Activated naive CD4-positive, alpha-beta T cell treated with anti-CD3 and anti-CD28 coated beads, Interleukin-2, amount 10 ng/mL, durations not matched to agents 7 days and 5 days (primary cell): ENCODE results near the gene HIVEP1.
"Not testable (repeated sequence)": the region's sequence is repeated elsewhere in the genome, so short reads cannot be mapped to it uniquely, and the experiment has no call there.

Experiments
- CTCF ChIA-PET: fragments of 350-600 bp; sonication (Branson Sonifier 250); formaldehyde crosslinking; loops from one replicate; lab custom pipeline; 2021; ENCODE audit warnings: antibody characterized with exemption; lab: Charles Lee
- DNase-seq: peaks from one replicate; pipeline ENCODE4 v3.0.0-alpha.2; 2020
- H3K27ac Mint-ChIP-seq: one replicate; pipeline ENCODE4 v1.8.0; 2021; ENCODE audit warnings: mild to moderate bottlenecking, moderate library complexity, mixed read lengths
- H3K27me3 Mint-ChIP-seq: one replicate; pipeline ENCODE4 v1.8.0; 2021; ENCODE audit warnings: mild to moderate bottlenecking, mixed read lengths
- H3K36me3 Mint-ChIP-seq: one replicate; pipeline ENCODE4 v1.8.0; 2021; ENCODE audit warnings: mixed read lengths
- H3K4me1 Mint-ChIP-seq: one replicate; pipeline ENCODE4 v1.8.0; 2021; ENCODE audit warnings: mixed read lengths
- H3K4me3 Mint-ChIP-seq: one replicate; pipeline ENCODE4 v1.8.0; 2021; ENCODE audit warnings: mild to moderate bottlenecking, moderate library complexity, mixed read lengths
- H3K9me3 Mint-ChIP-seq: one replicate; pipeline ENCODE4 v1.8.0; 2021; ENCODE audit warnings: mixed read lengths

Gene HIVEP1

DNA sequence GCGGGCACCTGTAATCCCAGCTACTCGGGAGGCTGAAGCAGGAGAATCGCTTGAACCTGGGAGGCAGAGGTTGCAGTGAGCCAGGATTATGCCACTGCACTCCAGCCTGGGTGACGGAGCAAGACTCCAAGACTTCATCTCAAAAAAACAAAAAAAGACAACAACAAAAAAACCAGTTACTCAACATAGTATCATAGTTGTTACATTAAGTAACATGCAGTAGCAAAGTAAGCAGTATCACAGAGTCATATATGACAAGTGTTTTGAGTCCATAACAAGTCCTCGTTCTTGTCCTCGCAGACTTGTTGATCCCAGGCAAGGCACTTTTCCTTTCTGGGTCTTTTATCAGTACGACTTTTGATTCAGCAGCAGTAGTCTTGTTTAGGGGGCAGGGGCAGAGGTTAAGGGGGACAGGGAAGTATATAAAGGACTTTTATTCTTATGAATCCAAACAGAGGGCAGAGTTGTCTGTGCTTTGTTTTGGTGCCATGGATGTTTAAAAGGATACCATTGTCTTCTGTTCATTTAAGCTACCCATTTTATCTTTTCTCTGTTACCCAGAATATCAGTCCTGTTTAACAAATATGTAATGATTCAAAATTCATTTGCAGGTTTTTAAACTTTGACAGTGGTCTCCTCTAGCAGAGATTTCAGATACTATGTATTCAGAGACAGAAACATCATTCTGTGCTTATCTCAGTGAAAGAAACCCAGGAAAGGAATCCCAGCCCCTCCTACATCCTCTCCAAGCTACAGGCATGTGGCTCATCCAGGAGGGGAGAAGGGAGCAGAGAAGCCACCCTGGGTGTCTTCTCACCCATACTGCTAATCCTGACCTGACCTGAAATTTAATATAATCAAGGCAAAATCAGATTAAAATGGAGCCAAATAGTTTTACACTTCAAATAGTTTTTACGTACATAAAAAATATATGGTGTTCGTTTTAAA lies 140.2 kb downstream of the HIVEP1 start:
- Mint-ChIP-seq H3K4me1 (peaks cover 17% of the 10 kb centered on the region), H3K9me3 (no peaks in the 10 kb centered on the region), H3K4me3 (no peak overlapping the region), H3K27ac (no peak overlapping the region), H3K36me3 (peaks cover 2% of the 10 kb centered on the region), H3K27me3 (no peaks in the 10 kb centered on the region)
- no peak for DNase-seq
- CTCF ChIA-PET: interaction anchor here (0.9 to 1.6 kb wide), 2 partner anchors 138 to 451 kb away, joined by 3 read pairs; partner anchors contain the start of gene EDN1

DNA sequence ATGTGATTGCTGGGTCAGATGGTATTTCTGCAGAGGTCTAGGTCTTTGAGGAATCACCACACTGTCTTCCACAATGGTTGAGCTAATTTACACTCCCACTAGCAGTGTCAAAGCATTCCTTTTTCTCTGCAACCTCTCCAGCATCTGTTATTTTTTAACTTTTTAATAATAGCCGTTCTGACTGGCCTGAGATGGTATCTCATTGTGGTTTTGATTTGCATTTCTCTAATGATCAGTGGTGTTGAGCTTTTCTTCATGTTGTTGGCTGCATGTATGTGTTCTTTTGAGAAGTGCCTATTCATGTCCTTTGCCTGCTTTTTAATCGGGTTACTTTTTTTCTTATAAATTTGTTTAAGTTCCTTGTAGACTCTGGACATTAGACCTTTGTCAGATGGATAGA lies 143.7 kb downstream of the HIVEP1 start:
- H3K27ac Mint-ChIP-seq, H3K9me3 Mint-ChIP-seq, DNase-seq, H3K36me3 Mint-ChIP-seq, CTCF ChIA-PET, H3K27me3 Mint-ChIP-seq, H3K4me3 Mint-ChIP-seq: not testable (repeated sequence)
- peaks cover 12% of the 10 kb centered on the region for H3K4me1 Mint-ChIP-seq

DNA sequence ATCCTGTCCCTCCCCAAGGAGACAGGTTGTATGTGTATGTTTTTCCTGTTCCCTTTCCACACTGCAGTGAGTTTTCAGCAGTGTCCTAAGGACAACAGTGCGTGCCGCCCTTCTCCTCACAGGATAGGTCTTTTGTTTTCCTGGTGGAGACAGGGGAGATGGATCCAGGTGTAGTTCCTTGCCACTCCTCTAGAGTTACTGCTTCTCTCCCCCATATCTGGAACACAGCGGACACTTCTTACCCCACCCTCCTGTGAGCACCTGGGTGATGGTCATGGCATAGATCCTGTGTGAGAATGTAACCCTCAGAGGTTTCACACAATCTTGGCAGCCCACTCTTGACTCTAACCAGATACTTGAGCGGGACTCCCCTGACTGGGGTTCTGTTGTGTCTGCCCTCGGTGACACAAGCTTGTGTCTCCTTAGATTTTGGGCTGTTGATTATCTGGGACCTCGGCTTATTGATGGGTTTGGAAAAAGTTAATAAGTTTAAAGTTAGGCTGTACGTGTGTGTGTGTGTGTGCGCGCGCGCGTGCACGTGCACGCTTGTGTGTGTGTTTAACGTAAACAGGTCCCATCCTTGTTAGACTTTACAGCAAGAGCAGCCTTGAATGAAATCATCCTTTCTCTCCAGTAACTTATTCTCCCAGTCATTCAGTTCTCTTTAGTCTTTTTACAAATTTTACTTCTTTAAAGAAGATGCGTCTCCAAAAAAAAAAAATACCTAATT lies 146.7 kb downstream of the HIVEP1 start:
- CTCF ChIA-PET: interaction anchor here (1.6 kb wide), 1 partner anchor 74 kb away, joined by 3 read pairs; no protein-coding TSS in a partner anchor
- no peak overlapping the region for H3K4me3 Mint-ChIP-seq
- peaks cover 12% of the 10 kb centered on the region for H3K36me3 Mint-ChIP-seq
- peaks cover 32% of the 10 kb centered on the region for H3K4me1 Mint-ChIP-seq
- no peaks in the 10 kb centered on the region for H3K27me3 Mint-ChIP-seq
- H3K27ac Mint-ChIP-seq: no peak overlapping the region
- DNase-seq: no peak
- no peaks in the 10 kb centered on the region for H3K9me3 Mint-ChIP-seq

DNA sequence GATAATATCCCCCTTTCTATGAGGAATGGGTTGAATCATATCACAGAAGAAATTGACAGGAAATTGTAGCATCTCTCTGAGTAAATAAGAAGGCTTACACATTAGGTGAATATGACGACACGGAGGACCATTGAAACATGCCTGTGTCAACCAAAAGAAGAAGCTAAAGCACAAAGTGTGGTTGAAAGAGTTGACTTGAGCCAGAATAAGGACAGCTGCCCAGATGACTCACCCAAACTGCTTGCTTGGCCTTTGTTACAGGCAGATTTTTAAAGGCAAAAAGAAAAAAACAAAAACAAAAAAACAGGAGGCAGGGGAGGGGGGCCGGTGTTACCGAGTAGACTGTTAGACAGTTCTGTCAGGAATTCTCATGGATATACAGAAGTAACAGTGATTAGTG lies 148.2 kb downstream of the HIVEP1 start:
- no peaks in the 10 kb centered on the region for H3K9me3 Mint-ChIP-seq
- H3K36me3 Mint-ChIP-seq: peaks cover 15% of the 10 kb centered on the region
- H3K4me3 Mint-ChIP-seq: no peak overlapping the region
- no peak overlapping the region for H3K27ac Mint-ChIP-seq
- no peaks in the 10 kb centered on the region for H3K27me3 Mint-ChIP-seq
- peaks cover 37% of the 10 kb centered on the region for H3K4me1 Mint-ChIP-seq
- no peak for DNase-seq
- CTCF ChIA-PET: interaction anchor here (0.7 to 1.6 kb wide), 2 partner anchors 73 to 90 kb away, joined by 3 read pairs; no protein-coding TSS in a partner anchor

DNA sequence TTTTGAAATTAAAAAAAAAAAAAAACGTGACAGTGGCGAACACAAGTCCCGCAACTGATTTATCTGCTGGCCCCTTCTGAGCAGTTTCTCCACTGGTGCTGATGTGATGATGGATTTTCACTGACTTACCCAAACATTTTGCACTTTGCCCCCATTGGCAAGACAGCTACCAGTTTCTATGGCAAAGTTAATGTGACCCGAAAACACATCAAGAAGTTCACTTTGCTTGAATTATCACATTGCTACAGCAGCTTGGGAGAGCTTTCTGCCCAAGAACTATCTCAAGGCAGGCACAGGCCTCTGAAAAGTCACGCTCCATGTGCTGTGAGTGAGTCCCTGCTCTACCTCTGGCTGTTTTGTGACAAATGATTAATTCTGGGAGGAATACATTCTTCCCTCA lies 150.1 kb downstream of the HIVEP1 start:
- CTCF ChIA-PET: interaction anchor here (0.7 kb wide), 1 partner anchor 80 kb away, joined by 3 read pairs; no protein-coding TSS in a partner anchor

DNA sequence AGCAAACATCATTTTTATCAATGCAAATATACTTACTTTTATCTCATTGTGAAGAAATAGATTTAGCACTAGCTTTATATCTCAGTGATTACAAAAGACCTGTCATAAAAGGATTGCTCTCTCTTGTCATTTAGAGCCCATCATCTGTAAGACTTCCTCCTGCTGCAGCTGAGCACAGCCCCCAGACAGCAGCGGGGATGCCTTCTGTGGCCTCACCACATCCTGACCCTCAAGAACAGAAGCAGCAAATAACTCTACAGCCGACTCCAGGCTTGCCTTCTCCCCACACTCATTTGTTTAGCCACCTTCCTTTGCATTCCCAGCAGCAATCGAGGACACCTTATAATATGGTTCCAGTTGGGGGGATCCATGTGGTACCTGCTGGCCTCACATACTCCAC lies 151.0 kb downstream of the HIVEP1 start:
- Mint-ChIP-seq H3K4me3 (no peak overlapping the region), H3K4me1 (peaks cover 27% of the 10 kb centered on the region), H3K27me3 (no peaks in the 10 kb centered on the region), H3K27ac (peak overlapping the region; percentile 46), H3K9me3 (no peaks in the 10 kb centered on the region), H3K36me3 (peaks cover 14% of the 10 kb centered on the region)
- DNase-seq: peak; percentile 75
- CTCF ChIA-PET: interaction anchor here (1.1 to 1.2 kb wide), 2 partner anchors 8 to 70 kb away, joined by 3 read pairs; no protein-coding TSS in a partner anchor

More for the DNA sequence above, 150.1 kb downstream of the HIVEP1 start:
- H3K27ac Mint-ChIP-seq: no peak overlapping the region
- H3K4me3 Mint-ChIP-seq: no peak overlapping the region
- H3K4me1 Mint-ChIP-seq: peaks cover 34% of the 10 kb centered on the region
- H3K36me3 Mint-ChIP-seq: peaks cover 14% of the 10 kb centered on the region
- DNase-seq: no peak
- H3K27me3 Mint-ChIP-seq: no peaks in the 10 kb centered on the region
- no peaks in the 10 kb centered on the region for H3K9me3 Mint-ChIP-seq

DNA sequence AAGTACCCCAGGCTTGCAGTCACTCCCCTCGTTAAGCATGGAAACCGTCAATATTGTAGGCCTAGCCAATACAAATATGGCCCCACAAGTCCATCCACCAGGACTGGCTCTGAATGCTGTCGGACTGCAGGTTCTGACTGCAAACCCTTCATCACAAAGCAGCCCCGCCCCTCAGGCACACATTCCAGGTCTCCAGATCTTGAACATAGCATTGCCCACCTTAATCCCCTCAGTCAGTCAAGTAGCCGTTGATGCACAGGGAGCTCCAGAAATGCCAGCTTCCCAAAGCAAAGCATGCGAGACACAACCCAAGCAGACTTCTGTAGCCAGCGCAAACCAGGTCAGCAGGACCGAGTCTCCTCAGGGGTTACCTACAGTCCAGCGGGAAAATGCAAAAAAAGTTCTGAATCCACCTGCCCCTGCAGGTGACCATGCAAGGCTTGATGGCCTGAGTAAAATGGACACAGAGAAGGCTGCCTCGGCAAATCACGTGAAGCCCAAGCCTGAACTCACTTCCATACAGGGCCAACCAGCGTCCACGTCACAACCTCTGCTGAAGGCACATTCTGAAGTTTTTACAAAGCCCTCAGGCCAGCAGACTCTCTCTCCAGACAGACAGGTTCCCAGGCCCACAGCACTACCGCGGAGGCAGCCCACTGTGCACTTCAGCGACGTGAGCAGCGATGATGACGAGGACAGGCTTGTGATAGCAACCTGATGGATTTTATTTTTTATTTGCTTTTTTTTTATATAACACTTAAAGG lies 151.8 kb downstream of the HIVEP1 start:
- Mint-ChIP-seq H3K27ac (no peak overlapping the region), H3K4me1 (peaks cover 27% of the 10 kb centered on the region), H3K27me3 (no peaks in the 10 kb centered on the region), H3K9me3 (no peaks in the 10 kb centered on the region), H3K4me3 (no peak overlapping the region), H3K36me3 (peaks cover 14% of the 10 kb centered on the region)
- DNase-seq: no peak
- CTCF ChIA-PET: interaction anchor here (1.1 to 1.2 kb wide), 2 partner anchors 7 to 70 kb away, joined by 3 read pairs; no protein-coding TSS in a partner anchor

DNA sequence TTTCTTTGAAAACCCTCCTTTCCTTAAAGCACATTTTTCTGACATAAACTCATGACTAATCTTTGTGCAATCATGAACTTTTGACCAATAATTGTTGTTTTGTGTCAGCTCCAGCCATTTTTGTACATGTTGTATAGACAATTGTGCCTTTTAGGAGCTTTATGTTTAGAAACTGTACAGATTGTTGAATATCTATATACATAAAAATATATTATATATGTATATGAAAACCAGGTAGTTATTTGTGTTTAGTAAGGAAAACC lies 152.3 kb downstream of the HIVEP1 start:
- Mint-ChIP-seq H3K9me3 (no peaks in the 10 kb centered on the region), H3K27ac (no peak overlapping the region), H3K4me1 (peaks cover 30% of the 10 kb centered on the region), H3K36me3 (peaks cover 14% of the 10 kb centered on the region), H3K4me3 (no peak overlapping the region), H3K27me3 (no peaks in the 10 kb centered on the region)
- CTCF ChIA-PET: no interaction called here
- no peak for DNase-seq

DNA sequence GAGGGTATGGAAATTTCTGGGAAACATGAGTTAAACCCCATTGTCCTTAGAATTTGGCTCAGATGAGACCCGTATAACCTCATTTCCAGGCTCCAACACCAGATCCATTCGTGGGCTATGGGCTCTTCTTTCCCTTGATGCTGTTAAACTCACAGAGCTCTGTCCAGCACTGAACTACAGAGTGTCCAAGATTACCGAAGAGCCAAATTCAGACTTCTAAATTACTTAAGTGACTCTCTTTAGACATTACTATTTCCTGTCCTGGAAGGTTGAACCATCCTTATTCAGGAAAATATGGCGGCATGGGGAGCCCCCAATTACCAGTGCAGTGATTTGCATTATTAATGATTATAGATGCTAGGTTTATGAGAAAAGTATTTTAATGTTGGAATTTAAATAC lies 153.2 kb downstream of the HIVEP1 start:
- no peak for DNase-seq
- no peaks in the 10 kb centered on the region for H3K27me3 Mint-ChIP-seq
- no peak overlapping the region for H3K27ac Mint-ChIP-seq
- H3K4me3 Mint-ChIP-seq: no peak overlapping the region
- CTCF ChIA-PET: no interaction called here
- no peaks in the 10 kb centered on the region for H3K9me3 Mint-ChIP-seq
- peaks cover 14% of the 10 kb centered on the region for H3K36me3 Mint-ChIP-seq
- peaks cover 30% of the 10 kb centered on the region for H3K4me1 Mint-ChIP-seq

DNA sequence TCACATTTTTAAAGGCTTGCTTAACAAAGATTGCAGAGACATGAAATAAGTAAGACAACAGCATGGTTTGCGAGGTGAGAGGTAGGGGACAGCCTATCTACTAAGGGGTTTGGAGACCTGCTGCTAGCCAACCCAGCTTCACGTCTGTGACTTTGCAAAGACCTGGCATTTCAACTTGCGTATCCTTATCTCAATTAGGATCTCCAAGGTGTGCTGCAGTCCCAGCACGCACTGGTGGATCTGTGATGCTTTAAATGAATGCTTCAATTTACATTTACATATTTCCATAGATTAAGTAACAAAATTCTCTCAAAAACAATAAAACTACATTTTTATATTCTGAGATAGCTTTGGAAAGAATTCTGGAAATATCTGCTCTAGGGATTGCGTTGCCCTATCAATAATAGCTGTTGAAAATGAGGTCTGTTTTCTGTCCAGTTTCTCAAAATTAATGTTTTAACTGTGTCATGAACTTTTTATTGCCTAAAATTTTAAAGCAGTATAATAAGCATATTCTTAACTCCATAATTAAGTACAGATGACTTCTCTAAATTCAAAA lies 153.7 kb downstream of the HIVEP1 start:
- no peak overlapping the region for H3K4me3 Mint-ChIP-seq
- H3K9me3 Mint-ChIP-seq: no peaks in the 10 kb centered on the region
- CTCF ChIA-PET: no interaction called here

DNA sequence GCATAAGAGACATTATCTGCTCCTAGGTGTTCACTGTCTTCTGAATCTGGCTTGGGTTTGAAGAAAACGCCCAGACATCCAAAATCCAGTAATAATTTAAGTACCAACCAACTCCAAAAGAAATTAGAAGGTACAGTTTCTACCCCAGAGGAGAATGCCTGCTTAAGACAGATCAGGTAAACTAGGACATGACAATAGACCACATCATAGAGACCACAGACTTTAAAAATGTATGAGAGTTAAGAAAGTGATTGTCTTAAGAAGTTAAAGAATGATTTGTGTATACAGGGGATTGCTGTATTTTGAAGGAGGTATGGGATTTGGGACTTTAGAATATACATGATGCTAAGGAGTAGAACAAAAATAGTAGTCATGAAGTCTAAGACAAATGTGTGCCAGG lies 157.3 kb downstream of the HIVEP1 start:
- no peak for DNase-seq
- peaks cover 5% of the 10 kb centered on the region for H3K4me1 Mint-ChIP-seq
- H3K4me3 Mint-ChIP-seq: no peak overlapping the region
- H3K36me3 Mint-ChIP-seq: no peaks in the 10 kb centered on the region
- CTCF ChIA-PET: no interaction called here
- H3K9me3 Mint-ChIP-seq: no peaks in the 10 kb centered on the region
- no peaks in the 10 kb centered on the region for H3K27me3 Mint-ChIP-seq
- H3K27ac Mint-ChIP-seq: no peak overlapping the region

More for the DNA sequence above, 153.7 kb downstream of the HIVEP1 start:
- Mint-ChIP-seq H3K27ac (no peak overlapping the region), H3K36me3 (peaks cover 14% of the 10 kb centered on the region), H3K27me3 (no peaks in the 10 kb centered on the region), H3K4me1 (peaks cover 29% of the 10 kb centered on the region)
- no peak for DNase-seq

DNA sequence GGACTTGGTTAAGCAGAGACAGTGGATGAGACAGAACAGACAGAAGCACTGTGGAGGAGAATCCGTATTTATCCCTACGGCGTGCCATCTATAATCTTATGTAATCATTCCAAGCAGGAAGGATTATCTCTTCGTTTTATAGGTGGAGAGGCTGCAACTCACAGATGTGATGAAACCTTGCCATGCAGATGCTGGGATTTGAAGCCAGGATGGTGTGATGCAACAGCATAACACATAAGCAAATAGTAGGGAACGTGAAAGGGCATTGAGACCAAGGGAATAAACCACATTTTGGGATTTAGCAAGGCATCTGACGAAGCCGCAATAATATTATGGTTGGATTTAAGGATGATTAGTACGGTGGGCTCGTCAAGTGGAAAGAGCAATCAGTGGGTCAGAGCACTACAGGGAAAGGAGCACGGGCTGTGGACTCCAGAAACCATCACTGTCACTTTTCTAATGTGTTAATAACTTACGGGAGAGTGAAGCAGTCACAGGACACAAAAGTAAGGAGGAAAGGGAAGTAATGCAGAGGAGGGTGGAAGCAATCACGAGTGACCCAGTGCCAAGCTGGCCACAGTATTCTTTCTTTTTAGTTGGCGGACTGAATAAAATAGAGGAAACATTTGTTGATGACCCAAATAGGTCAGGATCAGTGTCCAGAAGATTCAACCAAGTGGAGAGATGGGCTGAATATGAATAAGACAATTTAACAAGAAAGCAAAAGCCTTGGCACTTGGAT lies 158.4 kb downstream of the HIVEP1 start:
- DNase-seq: no peak
- H3K4me3 Mint-ChIP-seq: no peak overlapping the region
- H3K4me1 Mint-ChIP-seq: peaks cover 4% of the 10 kb centered on the region
- CTCF ChIA-PET: interaction anchor here (0.6 to 1.0 kb wide), 2 partner anchors 7 to 37 kb away, joined by 3 read pairs; no protein-coding TSS in a partner anchor
- H3K9me3 Mint-ChIP-seq: no peaks in the 10 kb centered on the region
- no peaks in the 10 kb centered on the region for H3K27me3 Mint-ChIP-seq
- H3K27ac Mint-ChIP-seq: no peak overlapping the region
- no peaks in the 10 kb centered on the region for H3K36me3 Mint-ChIP-seq

DNA sequence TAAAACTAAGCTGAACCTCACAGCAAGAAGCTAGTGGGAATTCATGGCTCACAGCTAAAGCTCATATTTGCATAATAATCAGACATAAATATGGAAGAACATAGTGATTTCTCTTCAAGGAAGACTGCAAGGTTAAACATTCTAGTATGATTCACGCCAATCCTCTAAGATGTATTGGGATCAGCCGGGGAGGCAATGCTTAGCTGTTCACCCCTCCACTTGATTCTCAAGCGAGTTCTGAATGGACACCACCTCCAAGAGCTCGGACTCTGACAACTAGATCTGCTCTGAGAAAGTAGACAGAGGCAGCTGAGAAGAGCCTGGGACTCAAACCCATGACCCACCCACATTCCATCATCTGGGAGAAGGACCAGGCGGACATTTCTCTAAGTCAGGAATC lies 159.6 kb downstream of the HIVEP1 start:
- CTCF ChIA-PET: interaction anchor here (1.0 kb wide), 1 partner anchor 8 kb away, joined by 3 read pairs; no protein-coding TSS in a partner anchor
- Mint-ChIP-seq H3K27ac (no peak overlapping the region), H3K4me1 (peaks cover 4% of the 10 kb centered on the region), H3K9me3 (peaks cover 1% of the 10 kb centered on the region), H3K4me3 (no peak overlapping the region), H3K27me3 (no peaks in the 10 kb centered on the region), H3K36me3 (no peaks in the 10 kb centered on the region)
- no peak for DNase-seq
